ENCODE results near the gene OTULINL. TPM values are rescaled to one million over a fixed set of nuclear protein-coding genes. Genes with fewer than 3 reads are reported as not detected.
A peak's percentile ranks its signal among the peaks of the same experiment; 100 is the strongest.

The OTULINL gene
- total and polyA plus RNA-seq, 4 experiments from 2014 or later: 17.8 to 39.6 (median 25.5) TPM

GRCh38 chr5:14597080-14597479 is 15.5 kb downstream of the OTULINL start:
- intact Hi-C loops (cut with micrococcal nuclease): loop anchor here (10.0 kb wide), 1 partner anchor 398 kb away; no protein-coding TSS in a partner anchor
- ChIA-PET POLR2A (ENCODE audit: partially characterized antibody) (interaction anchor here (1.3 kb wide), 1 partner anchor 184 kb away, joined by 3 read pairs; no protein-coding TSS in a partner anchor), CTCF (ENCODE audit: partially characterized antibody) (interaction anchor here (1.9 to 2.0 kb wide), 2 partner anchors 15 to 51 kb away, joined by 6 to 8 read pairs; no protein-coding TSS in a partner anchor)

DNA sequence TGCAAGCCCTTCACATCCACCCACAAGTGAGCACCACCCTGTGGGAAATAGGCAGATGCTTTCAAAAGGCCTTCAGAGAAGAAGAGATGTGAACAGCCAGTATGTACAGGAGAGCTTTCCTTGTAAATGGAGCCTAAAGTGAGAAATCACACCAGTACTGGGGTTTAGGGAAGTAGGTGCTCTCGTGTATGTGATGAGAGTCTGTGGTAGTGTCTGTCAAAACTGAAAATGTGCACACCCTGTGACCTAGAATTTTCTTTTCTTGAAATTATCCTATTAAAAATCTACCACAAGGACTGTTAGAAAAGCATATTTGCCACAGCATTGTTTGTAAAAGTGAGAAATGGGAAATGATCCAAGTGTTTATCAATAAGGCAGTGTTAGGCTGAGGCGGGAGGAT is 16.6 kb downstream of the OTULINL start:
- POLR2A ChIA-PET (ENCODE audit: partially characterized antibody): interaction anchor here (0.9 to 1.3 kb wide), 2 partner anchors 16 to 185 kb away, joined by 3 to 4 read pairs; no protein-coding TSS in a partner anchor
- Mint-ChIP-seq H3K9me3 (no peaks in the 10 kb centered on the region), H3K4me3 (peak overlapping the region in 1 of 8 donors; percentile 12), H3K4me1 (peaks cover 52 to 63% (median 58%) of the 10 kb centered on the region in 4 donors), H3K27me3 (no peaks in the 10 kb centered on the region), H3K27ac (peak overlapping the region in 3 of 7 donors; percentile 60 to 90 (median 65)), H3K36me3 (peaks cover 18 to 22% of the 10 kb centered on the region in 2 donors)
- Histone ChIP-seq H3K9me3 (ENCODE audit: control insufficient read depth in 1 of 2, low read length in 2 of 2) (no peaks in the 10 kb centered on the region), H3K4me3 (ENCODE audit: low read length in 2 of 2) (no peak overlapping the region), H3K27ac (ENCODE audit: low read depth, low read length) (no peak overlapping the region), H3K27me3 (ENCODE audit: insufficient read depth, low read length) (no peaks in the 10 kb centered on the region), H3K36me3 (ENCODE audit: insufficient read depth, low read length) (peaks cover 6% of the 10 kb centered on the region), H3K4me1 (ENCODE audit: insufficient read depth, low read length) (peaks cover 57% of the 10 kb centered on the region)
- CTCF ChIA-PET (ENCODE audit: partially characterized antibody): interaction anchor here (1.2 to 2.0 kb wide), 3 partner anchors 11 to 50 kb away, joined by 3 to 8 read pairs (median 6); no protein-coding TSS in a partner anchor
- no peak for DNase-seq
- intact Hi-C loops (cut with micrococcal nuclease): loop anchor here (10.0 kb wide), 1 partner anchor 397 kb away; no protein-coding TSS in a partner anchor

More at GRCh38 chr5:14597080-14597479, 15.5 kb downstream of the OTULINL start:
- no peak overlapping the region for H3K4me3 ChIP-seq (ENCODE audit: low read length in 2 of 2)
- peaks cover 60 to 74% (median 67%) of the 10 kb centered on the region in 4 donors for H3K4me1 Mint-ChIP-seq
- H3K27me3 Mint-ChIP-seq: no peaks in the 10 kb centered on the region
- no peaks in the 10 kb centered on the region for H3K36me3 ChIP-seq (ENCODE audit: insufficient read depth, low read length)
- no peaks in the 10 kb centered on the region for H3K9me3 ChIP-seq (ENCODE audit: control insufficient read depth in 1 of 2, low read length in 2 of 2)
- peak overlapping the region in 4 of 7 donors; percentile 4 to 42 (median 18) for H3K27ac Mint-ChIP-seq
- H3K9me3 Mint-ChIP-seq: no peaks in the 10 kb centered on the region
- H3K27ac ChIP-seq (ENCODE audit: low read depth, low read length): no peak overlapping the region
- H3K4me1 ChIP-seq (ENCODE audit: insufficient read depth, low read length): peaks cover 68% of the 10 kb centered on the region
- no peaks in the 10 kb centered on the region for H3K27me3 ChIP-seq (ENCODE audit: insufficient read depth, low read length)
- H3K36me3 Mint-ChIP-seq: peaks cover 7 to 12% of the 10 kb centered on the region in 2 donors
- no peak for DNase-seq
- peak overlapping the region in 2 of 8 donors; percentile 31 to 47 for H3K4me3 Mint-ChIP-seq

GRCh38 chr5:14599476-14600127 is 18.0 kb downstream of the OTULINL start:
- no peaks in the 10 kb centered on the region for H3K9me3 Mint-ChIP-seq
- H3K36me3 Mint-ChIP-seq: peaks cover 31 to 33% of the 10 kb centered on the region in 2 donors
- Histone ChIP-seq H3K27me3 (ENCODE audit: insufficient read depth, low read length) (no peaks in the 10 kb centered on the region), H3K9me3 (ENCODE audit: control insufficient read depth in 1 of 2, low read length in 2 of 2) (no peaks in the 10 kb centered on the region), H3K4me1 (ENCODE audit: insufficient read depth, low read length) (peaks cover 43% of the 10 kb centered on the region), H3K27ac (ENCODE audit: low read depth, low read length) (no peak overlapping the region), H3K4me3 (ENCODE audit: low read length in 2 of 2) (no peak overlapping the region), H3K36me3 (ENCODE audit: insufficient read depth, low read length) (peaks cover 6% of the 10 kb centered on the region)
- intact Hi-C loops (cut with micrococcal nuclease): loop anchor here (10.0 kb wide), 1 partner anchor 395 kb away; no protein-coding TSS in a partner anchor
- no peak overlapping the region for H3K4me3 Mint-ChIP-seq
- POLR2A ChIA-PET (ENCODE audit: partially characterized antibody): no interaction called here
- H3K4me1 Mint-ChIP-seq: peaks cover 39 to 49% (median 44%) of the 10 kb centered on the region in 4 donors
- H3K27me3 Mint-ChIP-seq: no peaks in the 10 kb centered on the region
- H3K27ac Mint-ChIP-seq: no peak overlapping the region
- CTCF ChIA-PET (ENCODE audit: partially characterized antibody): interaction anchor here (1.2 kb wide), 1 partner anchor 13 kb away, joined by 3 read pairs; no protein-coding TSS in a partner anchor
- no peak for DNase-seq

DNA sequence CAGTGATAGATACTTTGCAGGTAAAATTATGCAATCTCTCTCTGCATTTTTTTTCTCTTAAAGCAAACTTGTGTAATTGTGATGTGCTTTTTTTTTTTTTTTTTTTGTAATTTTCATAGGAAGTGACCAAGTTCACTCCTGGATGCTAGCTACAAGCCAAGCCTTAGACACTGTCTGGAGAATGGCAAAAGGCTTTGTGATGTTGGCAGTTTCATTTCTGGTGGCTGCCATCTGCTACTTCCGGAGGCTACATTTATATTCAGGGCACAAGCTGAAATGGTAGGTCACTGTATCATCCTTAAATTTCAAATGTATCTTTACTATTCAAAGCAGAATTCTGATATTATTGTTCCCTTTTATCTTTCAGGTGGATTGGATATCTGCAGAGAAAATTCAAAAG is 19.3 kb downstream of the OTULINL start:
- Mint-ChIP-seq H3K36me3 (peaks cover 40 to 41% of the 10 kb centered on the region in 2 donors), H3K9me3 (no peaks in the 10 kb centered on the region), H3K27me3 (no peaks in the 10 kb centered on the region), H3K27ac (no peak overlapping the region), H3K4me1 (peaks cover 28 to 36% (median 32%) of the 10 kb centered on the region in 4 donors), H3K4me3 (no peak overlapping the region)
- H3K27me3 ChIP-seq (ENCODE audit: insufficient read depth, low read length): no peaks in the 10 kb centered on the region
- no peak for DNase-seq
- peaks cover 6% of the 10 kb centered on the region for H3K36me3 ChIP-seq (ENCODE audit: insufficient read depth, low read length)
- no peaks in the 10 kb centered on the region for H3K9me3 ChIP-seq (ENCODE audit: control insufficient read depth in 1 of 2, low read length in 2 of 2)
- CTCF ChIA-PET (ENCODE audit: partially characterized antibody): interaction anchor here (1.6 kb wide), 1 partner anchor 48 kb away, joined by 5 read pairs; no protein-coding TSS in a partner anchor
- H3K4me1 ChIP-seq (ENCODE audit: insufficient read depth, low read length): peaks cover 30% of the 10 kb centered on the region
- intact Hi-C loops (cut with micrococcal nuclease): no loop called here
- POLR2A ChIA-PET (ENCODE audit: partially characterized antibody): interaction anchor here (0.6 kb wide), 1 partner anchor 37 kb away, joined by 3 read pairs; no protein-coding TSS in a partner anchor
- H3K27ac ChIP-seq (ENCODE audit: low read depth, low read length): no peak overlapping the region
- H3K4me3 ChIP-seq (ENCODE audit: low read length in 2 of 2): no peak overlapping the region

DNA sequence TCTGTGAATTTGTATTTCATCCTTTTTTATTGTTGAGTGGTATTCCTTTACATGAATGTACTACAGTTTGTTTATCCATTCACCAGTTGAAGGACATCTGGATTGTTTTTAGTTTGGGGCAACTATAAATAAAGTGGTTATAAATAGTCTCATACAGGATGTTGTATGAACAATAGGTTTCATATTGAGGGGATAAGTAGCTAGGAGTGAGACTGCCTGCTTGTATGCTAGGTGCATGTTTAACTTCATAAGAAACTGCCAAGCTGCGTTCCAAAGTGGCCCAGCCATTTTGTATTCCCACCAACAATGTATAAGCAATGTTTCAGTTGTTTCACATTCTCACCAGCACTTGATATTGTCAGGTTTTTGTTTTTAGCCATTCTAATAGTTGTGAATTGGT is 21.5 kb downstream of the OTULINL start:
- DNase-seq: no peak
- ChIA-PET POLR2A (ENCODE audit: partially characterized antibody) (no interaction called here), CTCF (ENCODE audit: partially characterized antibody) (no interaction called here)
- H3K4me1 ChIP-seq (ENCODE audit: insufficient read depth, low read length): peaks cover 7% of the 10 kb centered on the region
- no peaks in the 10 kb centered on the region for H3K27me3 ChIP-seq (ENCODE audit: insufficient read depth, low read length)
- H3K36me3 Mint-ChIP-seq: peaks cover 54 to 59% of the 10 kb centered on the region in 2 donors
- peaks cover 10 to 13% (median 11%) of the 10 kb centered on the region in 4 donors for H3K4me1 Mint-ChIP-seq
- no peaks in the 10 kb centered on the region for H3K9me3 ChIP-seq (ENCODE audit: control insufficient read depth in 1 of 2, low read length in 2 of 2)
- H3K27ac ChIP-seq (ENCODE audit: low read depth, low read length): no peak overlapping the region
- intact Hi-C loops (cut with micrococcal nuclease): no loop called here
- H3K27me3 Mint-ChIP-seq: no peaks in the 10 kb centered on the region
- no peak overlapping the region for H3K4me3 Mint-ChIP-seq
- H3K9me3 Mint-ChIP-seq: no peaks in the 10 kb centered on the region
- peaks cover 6% of the 10 kb centered on the region for H3K36me3 ChIP-seq (ENCODE audit: insufficient read depth, low read length)
- H3K4me3 ChIP-seq (ENCODE audit: low read length in 2 of 2): no peak overlapping the region
- H3K27ac Mint-ChIP-seq: no peak overlapping the region

DNA sequence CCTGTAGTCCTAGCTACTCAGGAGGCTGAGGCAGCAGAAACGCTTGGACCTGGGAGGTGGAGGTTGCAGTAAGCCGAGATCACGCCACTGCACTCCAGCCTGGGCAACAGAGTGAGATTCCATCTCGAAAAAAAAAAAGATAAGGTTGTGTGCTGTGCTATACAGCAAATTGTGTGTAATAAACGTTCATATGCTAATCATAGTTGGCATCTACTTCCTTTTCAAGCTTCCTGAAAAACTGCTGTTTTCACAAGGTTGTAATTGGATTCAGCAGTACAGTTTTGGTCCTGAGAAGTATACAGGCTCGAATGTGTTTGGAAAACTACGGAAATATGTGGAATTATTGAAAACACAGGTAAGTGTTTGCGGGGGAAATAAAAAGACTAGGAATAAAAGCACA is 25.5 kb downstream of the OTULINL start:
- peaks cover 20% of the 10 kb centered on the region for H3K36me3 ChIP-seq (ENCODE audit: insufficient read depth, low read length)
- peaks cover 0 to 3% (median 1%) of the 10 kb centered on the region in 4 donors for H3K4me1 Mint-ChIP-seq
- peaks cover 73 to 86% of the 10 kb centered on the region in 2 donors for H3K36me3 Mint-ChIP-seq
- no peak for DNase-seq
- no peaks in the 10 kb centered on the region for H3K27me3 Mint-ChIP-seq
- no peaks in the 10 kb centered on the region for H3K9me3 ChIP-seq (ENCODE audit: control insufficient read depth in 1 of 2, low read length in 2 of 2)
- ChIA-PET CTCF (ENCODE audit: partially characterized antibody) (no interaction called here), POLR2A (ENCODE audit: partially characterized antibody) (interaction anchor here (0.8 kb wide), 1 partner anchor 24 kb away, joined by 3 read pairs; no protein-coding TSS in a partner anchor)
- H3K9me3 Mint-ChIP-seq: no peaks in the 10 kb centered on the region
- H3K27ac Mint-ChIP-seq: no peak overlapping the region
- no peaks in the 10 kb centered on the region for H3K4me1 ChIP-seq (ENCODE audit: insufficient read depth, low read length)
- H3K27ac ChIP-seq (ENCODE audit: low read depth, low read length): no peak overlapping the region
- no peak overlapping the region for H3K4me3 ChIP-seq (ENCODE audit: low read length in 2 of 2)
- no peak overlapping the region for H3K4me3 Mint-ChIP-seq
- H3K27me3 ChIP-seq (ENCODE audit: insufficient read depth, low read length): no peaks in the 10 kb centered on the region
- intact Hi-C loops (cut with micrococcal nuclease): no loop called here

- Mint-ChIP-seq H3K4me3 (no peak overlapping the region), H3K27ac (peak overlapping the region in 1 of 7 donors; percentile 13), H3K9me3 (no peaks in the 10 kb centered on the region), H3K4me1 (no peaks in the 10 kb centered on the region), H3K36me3 (peaks cover 70 to 78% of the 10 kb centered on the region in 2 donors), H3K27me3 (no peaks in the 10 kb centered on the region)
- ChIA-PET POLR2A (ENCODE audit: partially characterized antibody) (no interaction called here), CTCF (ENCODE audit: partially characterized antibody) (no interaction called here)
- Histone ChIP-seq H3K4me3 (ENCODE audit: low read length in 2 of 2) (no peak overlapping the region), H3K27ac (ENCODE audit: low read depth, low read length) (no peak overlapping the region), H3K27me3 (ENCODE audit: insufficient read depth, low read length) (no peaks in the 10 kb centered on the region), H3K4me1 (ENCODE audit: insufficient read depth, low read length) (no peaks in the 10 kb centered on the region), H3K36me3 (ENCODE audit: insufficient read depth, low read length) (peaks cover 14% of the 10 kb centered on the region), H3K9me3 (ENCODE audit: control insufficient read depth in 1 of 2, low read length in 2 of 2) (no peaks in the 10 kb centered on the region)
- DNase-seq: no peak
- intact Hi-C loops (cut with micrococcal nuclease): no loop called here
These were observed 26.6 kb downstream of the OTULINL start for GRCh38 chr5:14608169-14608568.

Measured in CD4-positive, alpha-beta memory T cell (primary cell).